Right atrium auricular region (tissue), 2 donors: ENCODE results near the gene CNTNAP2. TPM values are rescaled to one million over a fixed set of nuclear protein-coding genes. Genes with fewer than 3 reads are reported as not detected.

Experiments
- DNase-seq: peaks from one replicate; pipeline ENCODE4 v3.0.0-alpha.2; 2019; ENCODE audit warnings: low spot score
- H3K27ac ChIP-seq, 2 donors: fragments of 200-600 bp; sonication (generic); 1 replicate in 1 of 2; 2 replicates in 1 of 2; pipeline ENCODE4 v1.5.1; 2016 to 2019
- H3K27me3 ChIP-seq, 2 donors: fragments of 200-600 bp; sonication (generic); one replicate each; pipeline versions ENCODE4 v1.5.1 to v1.6.0; 2017 to 2019
- H3K36me3 ChIP-seq: fragments of 200-600 bp; sonication (generic); one replicate; pipeline ENCODE4 v1.5.1; 2016
- H3K4me1 ChIP-seq, 2 donors: fragments of 200-600 bp; sonication (generic); one replicate each; pipeline versions ENCODE4 v1.5.1 to v1.6.0; 2017 to 2019
- H3K4me3 ChIP-seq, 2 donors: fragments of 200-600 bp; sonication (generic); 1 replicate in 1 of 2; 2 replicates in 1 of 2; pipeline ENCODE4 v1.5.1; 2017 to 2019; ENCODE audit warnings: mild to moderate bottlenecking in 1 of 2, moderate library complexity in 1 of 2
- H3K9me3 ChIP-seq, 2 donors: fragments of 200-600 bp; sonication (generic); one replicate each; pipeline ENCODE4 v1.5.1; 2019
- CTCF ChIP-seq, 2 donors: fragments of 200-600 bp; sonication (generic); IDR thresholded peaks; one replicate each; pipeline ENCODE4 v1.5.1; 2019; ENCODE audit warnings: antibody characterized with exemption in 2 of 2
- total RNA-seq, 2 donors: library from RNA; depleted of rRNA; stranded (reverse); fragments of >200 nt; gene quantifications; one replicate each; pipeline ENCODE4 v1.1.0, GENCODE V29; 2016

CNTNAP2 gene
- total RNA-seq, 2 donors from 2014 or later = 1.1 to 1.7 TPM

DNA sequence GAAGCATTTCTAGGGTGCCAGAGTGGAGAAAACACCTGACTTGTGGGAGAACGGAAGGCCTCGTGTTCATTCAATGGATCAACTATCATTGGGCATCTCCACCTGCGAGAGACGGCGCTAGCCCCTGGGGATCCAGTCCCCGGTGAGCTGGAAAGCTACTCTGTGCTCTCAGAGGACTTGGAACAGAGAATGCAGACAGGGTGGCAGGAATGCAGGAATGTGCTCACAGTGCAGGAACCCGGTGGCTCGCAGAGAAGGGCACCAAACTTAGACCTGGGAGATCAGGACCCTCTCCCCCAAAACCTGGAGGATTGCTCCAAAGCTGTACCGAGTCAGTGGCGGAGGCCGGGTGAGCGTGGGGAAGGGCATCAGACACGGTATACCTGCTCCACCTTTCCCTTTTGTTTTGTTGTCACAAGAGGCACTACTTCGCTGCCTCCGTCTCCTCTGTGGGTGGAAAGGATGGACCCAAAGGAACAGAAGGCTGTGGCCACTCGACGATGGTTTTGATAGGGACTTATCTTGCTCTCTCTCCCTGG lies 1905.0 kb downstream of the CNTNAP2 start:
- no peaks in the 10 kb centered on the region for H3K36me3 ChIP-seq
- H3K9me3 ChIP-seq = no peaks in the 10 kb centered on the region
- no peak overlapping the region for H3K27ac ChIP-seq
- H3K4me1 ChIP-seq = no peaks in the 10 kb centered on the region
- no peak for TF ChIP-seq CTCF (IDR thresholded peaks at IDR 0.05)
- no peak overlapping the region for H3K4me3 ChIP-seq
- H3K27me3 ChIP-seq = no peaks in the 10 kb centered on the region
- no peak for DNase-seq

- no peak for TF ChIP-seq CTCF (IDR thresholded peaks at IDR 0.05)
- DNase-seq = no peak
Measured at GRCh38 chr7:148022832-148023231, 1906.2 kb downstream of the CNTNAP2 start.

DNA sequence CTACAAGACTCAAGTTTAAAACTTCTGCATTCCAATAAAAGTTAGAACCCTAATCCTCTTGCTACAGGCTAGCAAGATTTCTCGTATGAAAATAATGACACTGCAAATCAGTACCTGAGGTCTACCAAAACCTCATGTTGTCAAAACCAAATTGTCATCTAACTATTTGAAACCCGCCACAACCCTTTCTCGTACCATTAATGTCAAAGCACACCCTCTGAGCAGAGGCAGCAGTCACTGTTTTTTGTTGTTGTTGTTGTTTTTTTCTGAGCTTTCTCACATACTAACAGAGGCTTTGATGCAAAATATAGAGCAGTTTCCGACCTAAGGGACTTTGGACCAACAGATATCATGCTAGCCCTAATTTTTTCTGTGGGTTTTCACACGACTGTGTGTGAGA lies 1910.1 kb downstream of the CNTNAP2 start:
- H3K27ac ChIP-seq = no peak overlapping the region
- H3K9me3 ChIP-seq = no peaks in the 10 kb centered on the region
- DNase-seq = no peak
- H3K27me3 ChIP-seq = no peaks in the 10 kb centered on the region
- H3K4me1 ChIP-seq = no peaks in the 10 kb centered on the region
- TF ChIP-seq CTCF (IDR thresholded peaks at IDR 0.05) = no peak
- H3K36me3 ChIP-seq = no peaks in the 10 kb centered on the region
- H3K4me3 ChIP-seq = no peak overlapping the region

More at GRCh38 chr7:148022832-148023231, 1906.2 kb downstream of the CNTNAP2 start:
- H3K4me1 ChIP-seq = no peaks in the 10 kb centered on the region
- H3K27me3 ChIP-seq = no peaks in the 10 kb centered on the region
- no peaks in the 10 kb centered on the region for H3K36me3 ChIP-seq
- H3K4me3 ChIP-seq = no peak overlapping the region
- no peak overlapping the region for H3K27ac ChIP-seq
- H3K9me3 ChIP-seq = no peaks in the 10 kb centered on the region

DNA sequence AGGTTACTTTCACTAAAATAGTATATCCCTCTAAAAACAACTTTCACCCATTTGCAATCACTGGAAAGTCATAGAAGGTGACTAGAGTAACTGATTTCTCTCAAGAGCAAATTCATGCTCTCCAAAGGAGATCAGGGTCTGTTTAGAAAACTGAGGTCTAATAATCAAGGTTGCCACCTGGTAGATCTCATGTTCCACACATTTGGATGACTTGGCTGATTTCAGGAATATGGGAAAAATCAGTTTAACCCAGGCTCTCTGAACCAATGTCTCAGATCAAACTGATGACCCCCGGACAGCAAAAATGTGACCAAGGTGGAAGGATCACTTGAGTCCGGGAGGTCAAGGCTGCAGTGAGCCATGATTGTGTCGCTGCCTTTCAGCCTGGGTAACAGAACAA lies 1911.6 kb downstream of the CNTNAP2 start:
- Histone ChIP-seq H3K36me3 (no peaks in the 10 kb centered on the region), H3K4me1 (no peaks in the 10 kb centered on the region), H3K27ac (no peak overlapping the region), H3K4me3 (no peak overlapping the region), H3K27me3 (no peaks in the 10 kb centered on the region), H3K9me3 (no peaks in the 10 kb centered on the region)
- no peak for TF ChIP-seq CTCF (IDR thresholded peaks at IDR 0.05)
- no peak for DNase-seq

GRCh38 chr7:148031019-148031418 lies 1914.4 kb downstream of the CNTNAP2 start:
- TF ChIP-seq CTCF (IDR thresholded peaks at IDR 0.05) = no peak
- Histone ChIP-seq H3K4me1 (no peaks in the 10 kb centered on the region), H3K27me3 (no peaks in the 10 kb centered on the region), H3K9me3 (no peaks in the 10 kb centered on the region), H3K4me3 (no peak overlapping the region), H3K36me3 (no peaks in the 10 kb centered on the region), H3K27ac (no peak overlapping the region)
- no peak for DNase-seq

DNA sequence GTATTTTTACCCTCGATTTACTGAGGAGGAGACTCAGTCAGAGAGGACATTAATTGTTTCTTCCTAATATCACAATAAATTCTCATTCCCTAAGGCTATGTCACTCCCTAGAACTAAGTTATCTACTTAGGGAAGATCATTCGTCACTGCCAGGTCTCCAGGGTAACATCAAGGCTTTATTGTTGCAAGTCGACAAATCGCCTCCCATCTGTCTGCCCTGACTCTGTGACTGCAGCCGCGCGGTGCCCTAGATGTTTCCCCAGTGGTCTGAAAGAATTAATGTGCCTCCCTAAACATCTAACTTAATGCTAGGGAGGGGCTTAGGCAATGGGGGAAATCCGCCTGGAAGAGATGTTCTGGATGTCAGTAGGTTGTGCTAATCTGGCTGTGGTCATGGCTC lies 1915.2 kb downstream of the CNTNAP2 start:
- no peak overlapping the region for H3K4me3 ChIP-seq
- TF ChIP-seq CTCF (IDR thresholded peaks at IDR 0.05) = no peak
- H3K36me3 ChIP-seq = no peaks in the 10 kb centered on the region
- H3K27me3 ChIP-seq = no peaks in the 10 kb centered on the region
- no peaks in the 10 kb centered on the region for H3K9me3 ChIP-seq
- no peak overlapping the region for H3K27ac ChIP-seq
- no peak for DNase-seq
- H3K4me1 ChIP-seq = no peaks in the 10 kb centered on the region
